ENCODE measurements around the gene COPS6.

Gene COPS6

DNA sequence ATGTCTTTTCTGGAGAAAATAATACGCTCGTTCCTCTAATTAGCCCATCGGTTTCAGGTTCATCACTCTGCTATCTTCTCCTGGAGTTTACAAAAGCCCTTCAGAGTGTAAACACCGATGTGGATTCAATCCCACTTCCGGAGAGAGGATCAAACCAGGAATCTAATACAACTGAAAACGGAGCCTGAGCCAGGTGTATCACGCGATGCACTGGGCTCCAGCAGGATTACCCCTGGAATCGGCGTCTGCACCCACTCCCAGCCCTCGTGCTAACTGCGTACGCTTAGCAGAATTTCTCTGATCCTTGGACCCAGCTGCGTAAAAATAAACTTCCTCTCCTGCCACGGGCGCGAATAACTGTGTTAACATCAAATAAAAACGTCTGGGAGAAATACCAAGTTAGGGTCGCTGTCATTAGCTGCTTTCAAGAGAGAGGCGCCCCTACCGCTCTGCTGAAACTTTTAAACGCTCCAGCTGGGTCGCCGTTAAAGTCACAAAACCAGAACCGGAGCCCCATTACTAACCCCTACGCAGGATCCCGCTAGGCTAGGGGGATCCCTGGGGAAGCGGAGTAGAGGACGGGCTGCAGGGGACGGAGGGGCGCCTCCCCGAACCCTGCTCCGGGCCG, 7.7 kb upstream of the COPS6 start:
- no peak for DNase-seq

DNA sequence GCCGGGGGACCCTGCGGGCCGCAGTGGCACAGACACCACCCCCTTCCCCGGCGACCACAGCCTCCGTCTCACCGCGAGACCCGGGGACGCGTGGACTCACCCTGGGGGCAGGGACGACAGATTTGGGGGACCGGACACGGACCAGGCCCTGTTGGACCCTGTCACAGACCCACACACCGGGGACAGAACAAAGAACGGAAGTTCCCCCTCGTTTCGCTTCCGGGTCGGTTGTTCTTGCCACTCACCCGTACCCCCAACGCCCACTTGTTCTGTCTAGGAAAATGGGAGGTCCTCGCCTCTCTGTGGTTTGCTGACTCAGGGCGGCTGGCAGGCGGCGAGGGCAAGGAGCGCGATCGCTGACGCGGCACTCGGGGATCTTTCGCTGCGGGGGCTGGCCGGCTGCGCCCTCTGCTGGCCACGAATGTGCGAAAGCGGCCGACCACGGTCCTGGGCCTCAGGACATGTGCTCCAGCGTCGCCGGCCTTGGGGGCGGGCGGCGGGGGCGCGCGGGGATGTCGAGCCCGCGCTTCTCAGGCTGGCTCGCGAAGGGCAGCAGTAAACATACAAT, 7.2 kb upstream of the COPS6 start, which contains the start of gene ZNF3:
TSS of gene ZNF3 (minus strand) at position 189 of the 568 bp plus-strand sequence. CDS start 4,366 bp downstream, outside the sequence.
- peak; percentile 98 for DNase-seq

- no peak for DNase-seq
Measured at GRCh38 chr7:100082978-100083377, 5.8 kb upstream of the COPS6 start.

- no peak for DNase-seq
Measured at GRCh38 chr7:100085515-100085914, 3.3 kb upstream of the COPS6 start.

GRCh38 chr7:100087055-100087750, 1.6 kb upstream of the COPS6 start:
- DNase-seq, result no peak

GRCh38 chr7:100088095-100088620, 611 bp upstream of the COPS6 start:
- no peak for DNase-seq

DNA sequence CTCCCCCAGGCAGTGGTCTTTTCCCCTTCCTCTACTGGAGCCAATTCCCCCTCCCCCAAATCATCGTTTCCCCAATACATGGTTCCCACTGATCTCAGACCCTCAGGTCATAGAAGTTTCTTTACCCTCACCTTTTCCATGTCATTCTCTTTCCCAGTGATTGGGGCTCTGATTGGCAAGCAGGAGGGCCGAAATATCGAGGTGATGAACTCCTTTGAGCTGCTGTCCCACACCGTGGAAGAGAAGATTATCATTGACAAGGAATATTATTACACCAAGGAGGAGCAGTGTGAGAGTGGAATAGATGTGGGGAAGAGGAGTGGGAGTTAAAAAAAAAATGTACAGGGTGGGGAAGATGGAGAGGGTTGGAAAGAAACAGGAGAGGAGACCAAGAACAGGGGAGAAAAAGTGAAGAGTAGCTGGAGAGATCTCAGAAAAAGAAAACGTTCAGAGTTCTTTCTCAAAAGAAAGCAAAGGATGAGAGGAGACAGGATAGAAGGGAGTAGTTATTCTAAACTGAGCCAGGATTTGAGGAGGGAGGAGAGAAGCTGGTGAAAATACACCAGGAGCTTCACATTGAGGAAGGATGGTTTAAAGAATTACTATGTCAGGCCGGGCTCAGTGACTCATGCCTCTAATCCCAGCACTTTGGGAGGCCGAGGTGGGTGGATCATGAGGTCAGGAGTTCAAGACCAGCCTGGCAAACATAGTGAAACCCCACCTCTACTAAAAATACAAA, 858 bp downstream of the COPS6 start:
- no peak for DNase-seq

DNA sequence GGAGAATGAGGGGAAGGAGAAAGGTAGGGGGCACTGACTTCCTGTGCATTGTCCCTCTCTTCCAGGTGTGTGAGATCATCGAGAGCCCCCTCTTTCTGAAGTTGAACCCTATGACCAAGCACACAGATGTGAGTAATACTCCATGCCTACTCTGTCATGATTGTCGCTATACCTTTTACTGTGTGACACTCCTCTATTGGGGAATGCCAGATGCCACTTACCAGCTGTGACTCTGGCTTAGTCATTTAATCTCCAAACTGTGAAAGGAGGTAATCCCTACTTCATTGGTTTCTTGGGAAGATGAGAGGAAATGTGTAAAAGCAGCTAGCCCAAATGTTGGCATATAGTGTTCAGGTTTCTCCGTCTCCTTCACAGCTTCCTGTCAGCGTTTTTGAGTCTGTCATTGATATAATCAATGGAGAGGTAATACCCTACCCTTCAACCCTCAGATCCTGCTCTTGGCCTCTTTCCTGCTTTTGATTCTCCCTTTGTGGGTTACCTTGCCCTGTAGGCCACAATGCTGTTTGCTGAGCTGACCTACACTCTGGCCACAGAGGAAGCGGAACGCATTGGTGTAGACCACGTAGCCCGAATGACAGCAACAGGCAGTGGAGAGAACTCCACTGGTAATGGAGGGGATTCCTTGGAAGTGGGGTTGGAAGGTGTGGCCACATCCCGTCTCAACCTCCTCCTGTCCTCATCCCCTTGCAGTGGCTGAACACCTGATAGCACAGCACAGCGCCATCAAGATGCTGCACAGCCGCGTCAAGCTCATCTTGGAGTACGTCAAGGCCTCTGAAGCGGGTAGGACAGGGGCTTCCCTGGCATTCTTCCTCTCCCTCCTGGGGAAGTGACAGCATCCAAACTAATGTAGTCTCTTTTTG, 2.0 kb downstream of the COPS6 start:
- DNase-seq, result no peak

GRCh38 chr7:100091411-100092181, 2.8 kb downstream of the COPS6 start:
- no peak for DNase-seq

GRCh38 chr7:100093054-100093453, 4.3 kb downstream of the COPS6 start:
- no peak for DNase-seq

DNA sequence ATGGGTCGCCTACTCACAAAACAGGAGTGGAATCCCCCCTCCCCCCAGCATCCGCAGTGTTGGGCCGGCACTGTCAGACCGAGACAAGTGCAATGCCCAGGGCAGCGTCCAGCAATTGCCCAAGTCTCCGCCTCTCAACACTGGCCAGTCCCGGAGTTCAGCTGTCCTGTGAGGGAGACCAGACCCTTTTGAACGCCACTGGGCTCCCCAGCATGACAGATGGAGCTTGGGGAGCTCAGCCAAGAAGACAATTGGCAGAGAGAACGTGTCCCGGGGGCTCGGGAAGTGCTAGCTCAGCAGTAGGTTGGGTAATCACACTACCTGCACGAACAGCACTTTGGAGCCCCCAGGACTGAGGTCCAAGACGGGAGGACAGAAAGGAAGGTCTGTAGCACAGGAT, 4.7 kb downstream of the COPS6 start:
- DNase-seq, result no peak

GRCh38 chr7:100093925-100094486, 5.2 kb downstream of the COPS6 start:
- no peak for DNase-seq

DNA sequence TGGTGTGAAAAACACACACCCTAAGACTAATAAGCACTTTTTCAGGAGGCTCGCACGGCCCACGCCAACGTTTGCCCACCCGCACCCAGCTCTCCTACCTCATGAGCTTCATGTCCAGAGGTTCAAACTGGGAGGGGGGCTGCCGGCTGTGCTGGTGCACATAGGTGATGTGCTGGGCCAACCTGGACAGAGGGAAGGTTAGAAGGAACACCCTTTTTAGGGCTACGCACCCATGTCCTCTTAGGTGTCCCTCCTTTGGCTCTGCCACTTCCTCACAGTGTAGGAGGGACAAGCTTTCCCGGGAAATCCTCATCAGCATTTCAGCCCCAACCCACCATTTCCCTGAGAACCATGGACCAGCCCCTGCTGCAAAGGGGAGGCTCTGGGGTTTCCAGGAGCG, 6.5 kb downstream of the COPS6 start:
- no peak for DNase-seq

DNA sequence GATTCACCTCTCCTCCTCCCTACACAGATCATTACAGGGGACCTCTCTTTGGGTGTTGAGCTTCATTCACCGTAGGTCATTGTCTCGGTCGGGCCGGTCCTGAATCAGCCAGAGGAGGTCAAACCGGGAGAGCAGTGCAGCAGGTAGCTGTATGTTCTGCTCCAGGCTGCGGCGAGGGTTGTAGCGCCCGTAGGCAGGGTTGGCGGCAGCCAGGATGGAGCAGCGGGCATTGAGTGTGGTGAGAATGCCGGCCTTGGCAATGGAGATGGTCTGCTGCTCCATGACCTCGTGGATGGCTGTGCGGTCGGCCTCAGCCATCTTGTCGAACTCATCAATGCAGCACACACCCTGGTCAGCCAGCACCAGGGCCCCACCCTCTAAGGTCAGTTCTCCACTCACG, 6.9 kb downstream of the COPS6 start:
- DNase-seq, result no peak

DNA sequence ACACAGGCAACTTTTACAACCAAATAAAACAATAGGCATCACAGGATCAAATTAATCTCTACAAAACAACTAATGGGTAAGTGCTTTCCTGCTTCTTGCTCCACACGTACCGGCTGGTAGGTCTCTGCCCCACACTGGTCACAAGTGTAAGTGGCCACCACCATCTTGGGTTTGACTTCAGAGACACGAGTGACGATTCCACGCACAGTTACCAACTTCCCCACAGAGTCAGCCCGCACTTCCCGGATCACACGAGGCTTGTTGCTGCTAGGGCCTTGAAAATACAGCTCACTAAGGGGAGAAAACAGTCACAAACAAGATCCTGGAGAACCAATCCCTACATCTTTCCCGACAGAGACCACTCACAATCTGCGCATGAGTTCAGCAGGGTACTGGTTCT, 10.1 kb downstream of the COPS6 start:
- DNase-seq, result no peak

DNA sequence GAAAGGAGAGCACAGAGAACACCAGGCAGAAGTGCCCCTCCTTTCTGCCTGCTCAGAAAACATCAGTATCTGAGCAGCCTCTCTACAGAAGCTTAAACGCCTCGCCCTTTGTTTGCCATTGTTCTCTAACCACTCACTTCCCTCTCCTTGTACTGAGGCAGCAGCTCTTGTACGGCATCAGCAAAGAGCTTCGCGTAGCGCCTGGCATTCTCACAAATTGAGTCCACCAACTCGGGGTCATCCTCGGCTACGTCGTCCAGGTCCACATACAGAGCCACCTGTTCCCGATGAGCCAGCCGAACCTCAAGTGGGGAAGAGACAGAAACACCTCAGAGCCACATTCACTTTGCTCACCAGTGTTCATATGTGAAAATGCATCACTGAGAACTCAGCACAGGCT, 10.7 kb downstream of the COPS6 start:
- no peak for DNase-seq

GRCh38 chr7:100100420-100101015, 11.7 kb downstream of the COPS6 start:
- peak; percentile 83 for DNase-seq

GRCh38 chr7:100101016-100101862, 12.5 kb downstream of the COPS6 start, which contains the start of the genes AP4M1 and MCM7:
TSS of gene AP4M1 (plus strand) at chr7:100101643. CDS start at chr7:100101715, 72 bp downstream.
TSS of gene MCM7 (minus strand) at chr7:100101397. CDS start at chr7:100101294, 103 bp downstream.
- DNase-seq, result peak; percentile 96
